ENCODE results near the gene CLECL1.

DNA sequence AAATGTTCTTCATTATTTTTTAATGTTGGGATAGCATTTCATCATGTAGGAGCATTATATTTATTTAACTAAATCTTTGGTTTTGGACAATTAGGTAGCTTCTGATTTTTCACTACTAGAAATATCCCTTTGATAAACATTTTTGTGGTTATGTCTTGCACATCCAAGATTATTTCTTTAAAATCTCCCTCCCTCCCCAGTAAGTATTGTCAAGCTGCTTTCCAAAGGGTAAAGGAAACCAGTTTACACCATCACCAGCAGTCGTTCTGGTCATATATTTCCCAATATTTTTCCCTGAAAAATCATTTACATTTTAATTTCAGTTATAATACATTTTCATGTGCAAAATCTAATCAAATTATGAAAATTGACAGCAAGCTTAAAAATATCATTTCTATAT lies 16.7 kb upstream of the CLECL1 start:
- TF ChIP-seq RFX5 (IDR thresholded peaks at IDR 0.05; ENCODE audit: low read depth, low read length) (no peak), CTCF (conservative IDR thresholded peaks at IDR 0.05; ENCODE audit: low read depth, low read length) (no peak), SMC3 (IDR thresholded peaks at IDR 0.05; ENCODE audit: low read depth, low read length) (no peak), CEBPB (IDR thresholded peaks at IDR 0.05; ENCODE audit: low read depth, low read length) (no peak), POLR2A (IDR thresholded peaks at IDR 0.05; ENCODE audit: low read depth, low read length) (no peak), BHLHE40 (IDR thresholded peaks at IDR 0.05; ENCODE audit: low read depth, low read length) (no peak), RAD21 (IDR thresholded peaks at IDR 0.05; ENCODE audit: low read length) (no peak), MXI1 (IDR thresholded peaks at IDR 0.05; ENCODE audit: borderline replicate concordance, low read depth, low read length) (no peak), RCOR1 (IDR thresholded peaks at IDR 0.05; ENCODE audit: insufficient replicate concordance, low read length) (no peak), NFE2L2 (IDR thresholded peaks at IDR 0.05; ENCODE audit: low read depth, low read length) (no peak), USF2 (IDR thresholded peaks at IDR 0.05; ENCODE audit: low read depth, low read length) (no peak)
